Stimulated activated CD4-positive, alpha-beta T cell treated with anti-CD3 and anti-CD28 coated beads, Interleukin-15, amount 100 ng/mL, for 24 hours (primary cell): ENCODE data around the gene ABHD8.
A peak's percentile ranks its signal among the peaks of the same experiment; 100 is the strongest.
"Not testable (repeated sequence)": the region's sequence is repeated elsewhere in the genome, so short reads cannot be mapped to it uniquely, and the experiment has no call there.

ENCODE experiments used
- DNase-seq: peaks from one replicate; pipeline ENCODE4 v3.0.0-alpha.2; 2020

Gene ABHD8

DNA sequence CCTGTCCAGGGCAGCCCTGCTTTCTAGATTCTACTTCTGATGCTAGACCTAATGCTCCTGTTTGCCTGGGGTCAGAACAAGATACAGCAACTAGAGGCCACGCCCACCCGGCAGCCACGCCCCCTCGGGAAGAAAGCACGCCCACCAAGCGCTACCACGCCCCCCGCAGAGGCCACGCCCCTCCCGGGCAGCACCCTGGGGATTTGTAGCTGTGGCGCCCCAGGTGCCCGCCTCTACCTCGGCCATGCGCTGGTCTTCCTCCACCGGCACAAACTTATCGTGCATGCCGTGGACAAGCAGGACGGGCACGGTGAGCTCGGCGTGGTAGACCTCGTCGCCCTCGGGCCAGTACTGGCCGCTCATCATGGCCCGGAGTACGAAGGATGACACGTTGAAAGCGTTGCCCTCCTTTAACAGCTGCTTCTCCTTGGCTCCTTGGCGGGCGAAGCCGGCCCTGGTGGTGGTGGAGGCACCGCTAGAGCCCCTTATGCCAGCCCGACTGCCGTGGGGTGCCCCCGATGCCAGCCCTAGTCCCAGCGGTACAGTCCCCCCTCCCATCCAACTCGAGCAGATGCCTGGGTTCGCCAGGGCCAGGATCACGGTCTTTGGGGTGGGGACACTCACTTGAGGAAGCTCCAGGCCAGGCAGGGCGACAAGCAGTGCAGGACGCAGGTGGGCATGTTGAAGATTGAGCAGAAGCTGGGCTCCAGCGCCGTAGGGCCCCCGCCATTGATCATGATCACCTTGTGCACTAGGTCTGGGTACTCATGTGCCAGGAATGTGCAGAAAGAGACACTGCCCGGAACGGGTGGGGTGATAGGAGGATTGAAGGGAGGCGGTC lies 9.0 kb downstream of the ABHD8 start:
- peak; percentile 71 for DNase-seq

DNA sequence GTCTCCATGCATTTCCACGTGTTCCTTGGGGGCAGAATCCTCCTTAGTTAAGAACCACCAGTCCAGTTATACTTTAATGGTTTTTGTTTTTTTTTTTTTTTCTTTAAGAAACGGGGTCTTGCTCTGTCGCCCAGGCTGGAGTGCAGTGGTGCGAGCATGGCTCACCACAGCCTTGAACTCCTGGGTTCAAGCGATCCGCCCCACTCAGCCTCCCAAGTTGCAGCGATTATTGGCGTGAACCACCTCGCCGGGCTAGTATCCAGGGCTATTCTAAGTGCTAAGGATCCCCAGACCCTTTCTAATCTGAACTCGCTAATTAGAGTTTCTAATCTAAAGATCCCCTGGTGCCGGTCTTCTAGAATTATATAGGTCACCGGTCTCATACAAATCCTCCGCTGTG lies 9.6 kb downstream of the ABHD8 start:
- DNase-seq = no peak

DNA sequence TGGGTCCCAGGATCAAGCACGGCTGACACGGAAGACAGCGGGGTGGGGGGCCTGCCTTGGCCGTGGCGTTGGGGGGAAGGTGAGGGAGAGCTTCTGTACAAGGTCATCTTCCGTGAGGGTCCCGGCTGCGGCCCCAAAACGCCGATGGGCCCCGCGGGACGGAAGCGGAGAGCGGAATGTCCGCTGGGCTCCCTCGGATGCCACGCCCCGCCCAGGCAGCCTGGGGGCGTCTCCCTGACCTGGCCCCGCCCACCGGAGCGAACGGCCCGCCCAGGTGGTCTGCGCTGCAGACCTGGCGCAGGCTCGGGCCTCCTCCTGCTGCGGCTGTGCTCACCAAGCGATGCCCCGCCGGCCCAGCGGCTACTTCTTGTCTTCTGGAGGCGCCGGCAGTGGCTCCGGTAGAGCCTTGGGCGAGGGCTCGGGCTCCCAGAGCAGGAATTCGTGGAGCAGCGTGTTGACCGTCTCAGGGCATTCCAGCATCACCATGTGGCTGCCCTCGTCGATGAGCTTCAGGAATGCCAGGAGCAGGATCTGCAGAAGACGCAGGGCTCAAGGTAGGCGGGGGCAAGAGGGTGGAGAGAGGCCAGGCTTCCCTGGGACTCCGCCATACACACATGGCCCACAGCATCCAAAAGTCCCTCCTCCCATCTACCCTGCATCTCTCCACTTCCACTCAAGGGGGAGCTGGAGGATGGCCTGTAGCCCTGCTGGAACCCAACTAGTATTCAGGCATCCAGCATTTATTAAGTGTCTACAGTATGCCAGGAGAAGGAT lies 10.7 kb downstream of the ABHD8 start:
- peak; percentile 86 for DNase-seq

DNA sequence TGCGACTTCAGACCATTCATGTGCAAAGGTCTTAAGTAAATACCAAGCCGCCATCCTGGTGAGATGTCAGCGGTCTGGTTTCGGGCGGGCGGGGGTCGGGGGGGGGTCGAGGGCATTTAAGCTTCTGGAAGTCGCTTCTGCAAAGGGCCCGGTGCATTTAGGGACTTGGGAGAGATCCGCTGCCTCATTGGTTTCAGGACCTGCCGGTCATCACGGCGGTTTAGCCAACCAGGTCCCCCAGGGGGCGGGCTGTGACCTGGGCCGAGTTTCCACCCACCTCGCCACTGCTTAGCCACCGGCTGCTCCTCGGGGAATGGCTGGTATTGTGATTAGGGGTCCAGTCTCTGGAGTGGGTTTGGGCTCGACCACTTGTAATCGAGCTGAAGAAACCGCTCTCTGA lies 13.7 kb downstream of the ABHD8 start:
- peak; percentile 83 for DNase-seq

DNA sequence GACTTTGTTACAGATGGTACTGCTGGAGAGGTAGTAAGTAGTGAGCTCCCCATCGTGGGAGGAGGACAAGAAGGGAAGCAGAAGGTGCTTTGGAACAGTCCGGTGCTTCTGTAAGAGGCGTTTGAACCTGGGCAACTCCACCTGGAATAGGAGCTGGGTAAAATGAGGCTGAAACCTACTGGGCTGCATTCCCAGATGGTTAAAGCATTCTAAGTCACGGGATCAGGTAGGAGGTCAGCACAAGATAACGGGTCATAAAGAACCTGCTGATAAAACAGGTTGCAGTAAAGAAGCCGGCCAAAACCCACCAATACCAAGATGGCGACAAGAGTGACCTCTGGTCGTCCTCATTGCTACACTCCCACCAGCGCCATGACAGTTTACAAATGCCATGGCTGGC lies 16.5 kb downstream of the ABHD8 start:
- no peak for DNase-seq

DNA sequence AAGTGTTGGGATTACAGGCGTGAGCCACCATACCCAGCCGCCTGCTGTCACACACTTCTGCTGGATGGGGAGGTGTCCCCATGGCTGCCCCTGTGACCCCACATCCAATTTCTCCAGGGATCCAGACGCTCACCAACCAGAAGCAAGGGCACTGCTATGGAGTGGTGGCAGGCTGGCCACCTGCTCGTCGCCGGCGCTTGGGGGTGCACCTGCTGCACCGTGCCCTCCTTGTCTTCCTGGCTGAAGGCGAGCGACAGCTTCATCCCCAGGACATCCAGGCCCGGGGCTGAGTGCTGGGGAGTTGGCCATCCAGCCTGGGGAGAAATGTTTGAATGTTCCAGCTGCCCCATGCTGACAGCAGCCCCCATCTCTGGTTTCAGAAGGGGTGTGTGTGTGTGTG lies 17.0 kb downstream of the ABHD8 start:
- no peak for DNase-seq

DNA sequence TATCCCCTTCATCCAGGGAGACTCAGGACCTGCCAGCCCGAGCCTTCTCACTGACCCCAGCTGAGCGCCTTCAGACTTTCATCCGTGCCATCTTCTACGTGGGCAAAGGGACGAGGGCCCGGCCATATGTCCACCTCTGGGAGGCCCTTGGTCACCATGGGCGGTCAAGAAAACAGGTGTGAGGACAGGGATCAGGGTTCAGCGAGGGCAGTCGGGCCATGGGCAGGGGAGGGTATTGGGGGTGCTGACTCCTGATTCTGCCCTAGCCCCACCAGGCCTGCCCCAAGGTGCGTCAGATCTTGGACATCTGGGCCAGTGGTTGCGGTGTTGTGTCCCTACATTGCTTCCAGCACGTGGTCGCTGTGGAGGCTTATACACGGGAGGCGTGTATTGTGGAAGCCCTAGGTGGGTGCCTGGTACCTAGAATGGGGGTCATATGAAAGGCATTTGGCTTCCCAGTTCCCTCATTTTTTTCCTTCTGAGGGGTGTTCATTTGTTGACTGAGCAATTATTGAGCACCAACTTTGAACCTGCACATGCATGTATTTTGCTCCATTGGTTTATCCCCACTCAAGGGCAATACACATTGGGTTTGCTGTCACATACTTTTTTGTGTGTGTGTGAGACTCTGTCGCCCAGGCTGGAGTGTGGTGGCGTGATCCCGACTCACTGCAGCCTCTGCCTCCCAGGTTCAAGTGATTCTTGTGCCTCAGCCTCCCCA lies 17.6 kb downstream of the ABHD8 start:
- DNase-seq = no peak

DNA sequence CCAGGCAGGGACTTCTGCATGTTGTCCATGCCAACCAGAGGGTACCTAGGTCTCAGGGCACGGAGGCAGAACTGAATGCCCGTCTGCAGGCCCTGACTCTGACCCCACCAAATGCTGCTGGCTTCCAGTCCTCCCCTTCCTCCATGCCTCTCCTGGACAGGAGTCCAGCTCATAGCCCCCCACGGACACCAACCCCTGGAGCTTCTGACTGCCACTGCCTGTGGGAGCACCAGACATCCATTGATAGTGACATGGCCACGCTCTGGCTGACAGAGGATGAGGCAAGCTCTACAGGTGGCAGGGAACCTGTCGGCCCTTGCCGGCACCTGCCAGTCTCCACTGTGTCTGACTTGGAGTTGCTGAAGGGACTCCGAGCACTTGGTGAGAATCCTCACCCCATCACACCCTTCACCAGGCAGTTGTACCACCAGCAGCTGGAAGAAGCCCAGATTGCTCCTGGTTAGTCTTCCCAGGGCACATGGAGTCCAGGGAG lies 19.7 kb downstream of the ABHD8 start:
- no peak for DNase-seq

DNA sequence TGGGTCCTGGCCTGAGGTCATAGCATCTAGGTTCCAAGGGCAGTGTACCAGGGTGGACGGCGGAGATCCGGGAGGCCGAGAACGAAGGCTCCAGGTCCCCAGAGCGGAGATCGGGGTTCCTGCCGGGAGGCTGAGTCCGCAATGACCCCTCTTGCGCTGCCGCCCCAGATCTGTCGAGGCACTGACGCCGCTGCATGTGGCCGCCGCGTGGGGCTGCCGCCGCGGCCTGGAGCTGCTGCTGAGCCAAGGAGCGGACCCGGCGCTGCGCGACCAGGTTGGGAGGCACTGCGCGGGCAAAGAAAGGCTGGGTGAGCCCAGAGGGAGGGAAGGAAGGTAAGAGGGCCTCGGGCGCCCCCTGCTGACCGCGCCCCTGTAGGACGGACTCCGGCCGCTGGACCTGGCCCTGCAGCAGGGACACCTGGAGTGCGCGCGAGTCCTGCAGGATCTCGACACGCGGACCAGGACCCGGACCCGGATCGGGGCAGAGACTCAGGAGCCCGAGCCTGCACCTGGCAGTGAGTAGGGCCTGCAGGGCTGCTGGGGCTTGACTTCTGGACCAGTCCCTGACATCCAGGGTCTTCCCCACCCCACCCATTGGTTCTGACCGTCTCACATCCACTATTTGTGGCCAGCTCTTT lies 20.6 kb downstream of the ABHD8 start:
- peak; percentile 88 for DNase-seq

DNA sequence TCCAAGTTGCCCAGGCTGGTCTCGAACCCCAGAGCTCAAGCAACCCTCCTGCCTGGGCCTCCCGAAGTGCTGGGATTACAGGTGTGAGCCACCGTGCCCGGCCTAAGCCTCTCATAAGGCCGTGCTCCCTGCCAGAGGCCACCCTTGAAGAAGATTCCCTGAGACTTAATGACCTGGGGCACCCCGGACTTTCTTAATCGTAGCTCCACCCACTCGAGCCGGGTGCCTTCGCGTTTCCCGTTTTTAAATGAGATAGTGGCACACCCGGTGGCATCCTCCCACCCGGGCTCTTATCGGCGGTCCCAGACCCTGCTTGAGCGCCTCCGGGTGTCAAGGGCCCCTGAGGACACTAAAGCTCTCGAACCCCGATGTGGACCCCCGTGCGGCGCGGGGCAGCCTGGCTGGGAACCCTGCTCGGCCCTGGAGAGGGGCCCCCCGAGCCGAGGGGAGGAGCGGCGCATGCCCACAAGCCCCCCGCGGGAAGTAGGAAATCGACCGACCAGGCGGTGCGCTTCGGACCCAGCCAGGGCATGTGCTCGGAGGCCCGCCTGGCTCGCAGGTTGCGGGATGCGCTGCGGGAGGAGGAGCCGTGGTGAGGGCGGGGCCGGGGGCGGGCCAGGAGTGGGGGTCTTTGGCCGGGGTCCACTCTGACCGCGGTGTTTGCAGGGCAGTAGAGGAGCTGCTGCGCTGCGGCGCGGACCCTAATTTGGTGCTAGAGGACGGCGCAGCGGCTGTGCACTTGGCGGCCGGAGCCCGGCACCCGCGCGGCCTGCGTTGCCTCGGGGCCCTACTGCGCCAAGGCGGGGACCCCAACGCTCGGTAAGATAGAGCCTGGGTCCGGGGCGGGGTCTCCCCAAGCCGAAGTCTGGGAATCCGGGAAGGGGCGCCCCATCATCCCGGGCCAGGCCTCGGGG lies 21.6 kb downstream of the ABHD8 start, which contains the start of gene ANKLE1:
TSS of gene ANKLE1 (plus strand) at position 511 of the 914 bp plus-strand sequence. CDS start at position 531, 20 bp downstream.
- DNase-seq = peak; percentile 65

DNA sequence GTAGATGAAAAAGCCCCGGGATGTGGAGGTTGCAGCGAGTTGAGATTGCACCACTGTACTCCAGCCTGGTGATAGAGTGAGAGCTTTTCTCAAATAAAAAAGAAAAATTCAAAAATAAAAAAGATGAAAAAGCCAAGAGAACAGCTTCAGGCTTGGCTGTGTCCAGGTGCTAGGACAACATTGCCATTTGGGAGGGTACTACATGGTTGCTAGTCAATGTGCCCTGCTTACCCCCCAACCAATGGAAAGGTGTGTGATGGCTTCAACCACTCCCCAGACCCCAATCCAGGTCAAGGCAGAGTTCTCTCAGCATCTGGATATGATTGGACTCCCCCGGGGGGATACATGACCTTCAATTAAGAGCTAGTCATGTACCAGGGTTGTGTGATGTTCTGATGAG lies 23.8 kb downstream of the ABHD8 start:
- DNase-seq = no peak

DNA sequence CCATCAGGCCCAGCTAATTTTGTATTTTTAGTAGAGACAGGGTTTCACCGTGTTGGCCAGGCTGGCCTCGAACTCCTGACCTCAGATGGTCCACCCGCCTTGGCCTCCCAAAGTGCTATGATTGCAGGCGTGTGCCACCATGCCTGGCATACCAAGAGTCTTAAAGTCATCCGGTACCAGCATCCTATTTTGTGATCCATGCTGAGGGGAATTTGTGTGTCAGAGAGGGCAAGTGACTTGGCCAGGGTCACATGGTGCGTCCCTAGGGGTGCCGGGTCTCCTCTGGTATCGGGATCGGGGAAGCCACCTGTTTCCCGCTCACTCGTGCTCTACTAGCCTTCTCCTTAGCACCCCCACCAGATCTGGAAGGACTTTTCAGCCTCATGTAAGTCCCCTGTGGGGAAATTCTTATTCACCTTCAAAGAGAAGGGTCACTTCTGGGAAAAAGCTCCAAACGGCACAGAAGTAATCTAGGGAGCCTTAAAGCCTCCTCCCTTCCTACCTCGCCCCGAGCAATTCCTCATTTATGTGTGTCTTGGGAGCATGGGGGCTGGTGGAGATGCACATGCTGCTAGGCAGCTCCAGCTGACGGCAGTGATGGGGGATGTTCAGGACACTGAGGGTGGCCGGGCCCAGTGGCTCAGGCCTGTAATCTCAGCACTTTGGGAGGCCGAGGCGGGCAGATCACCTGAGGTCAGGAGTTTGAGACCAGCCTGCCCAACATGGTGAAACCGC lies 27.6 kb downstream of the ABHD8 start:
- no peak for DNase-seq

DNA sequence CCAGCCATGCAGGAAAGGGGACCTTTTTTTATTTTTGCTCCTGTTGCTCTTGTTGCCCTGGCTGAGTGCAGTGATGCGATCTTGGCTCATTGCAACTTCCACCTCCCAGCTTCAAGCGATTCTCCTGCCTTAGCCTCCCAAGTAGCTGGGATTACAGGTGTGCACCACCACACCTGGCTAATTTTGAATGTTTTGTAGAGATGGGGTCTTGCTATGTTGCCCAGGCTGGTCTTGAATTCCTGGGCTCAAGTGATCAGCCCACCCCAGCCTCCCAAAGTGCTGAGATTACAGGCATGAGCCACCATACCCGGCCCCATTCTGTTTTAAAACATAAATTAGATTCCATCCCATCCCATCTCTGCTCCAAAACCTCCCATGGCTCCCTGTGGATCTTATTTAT lies 28.3 kb downstream of the ABHD8 start:
- not testable (repeated sequence) for DNase-seq

DNA sequence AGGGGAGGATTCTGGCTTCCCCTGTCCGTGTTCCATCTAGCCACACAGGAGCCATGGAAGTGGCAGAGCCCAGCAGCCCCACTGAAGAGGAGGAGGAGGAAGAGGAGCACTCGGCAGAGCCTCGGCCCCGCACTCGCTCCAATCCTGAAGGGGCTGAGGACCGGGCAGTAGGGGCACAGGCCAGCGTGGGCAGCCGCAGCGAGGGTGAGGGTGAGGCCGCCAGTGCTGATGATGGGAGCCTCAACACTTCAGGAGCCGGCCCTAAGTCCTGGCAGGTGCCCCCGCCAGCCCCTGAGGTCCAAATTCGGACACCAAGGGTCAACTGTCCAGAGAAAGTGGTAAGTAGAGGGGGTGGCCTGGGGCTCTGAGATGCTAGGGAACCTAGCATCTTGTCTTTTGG lies 34.5 kb downstream of the ABHD8 start:
- DNase-seq = no peak

DNA sequence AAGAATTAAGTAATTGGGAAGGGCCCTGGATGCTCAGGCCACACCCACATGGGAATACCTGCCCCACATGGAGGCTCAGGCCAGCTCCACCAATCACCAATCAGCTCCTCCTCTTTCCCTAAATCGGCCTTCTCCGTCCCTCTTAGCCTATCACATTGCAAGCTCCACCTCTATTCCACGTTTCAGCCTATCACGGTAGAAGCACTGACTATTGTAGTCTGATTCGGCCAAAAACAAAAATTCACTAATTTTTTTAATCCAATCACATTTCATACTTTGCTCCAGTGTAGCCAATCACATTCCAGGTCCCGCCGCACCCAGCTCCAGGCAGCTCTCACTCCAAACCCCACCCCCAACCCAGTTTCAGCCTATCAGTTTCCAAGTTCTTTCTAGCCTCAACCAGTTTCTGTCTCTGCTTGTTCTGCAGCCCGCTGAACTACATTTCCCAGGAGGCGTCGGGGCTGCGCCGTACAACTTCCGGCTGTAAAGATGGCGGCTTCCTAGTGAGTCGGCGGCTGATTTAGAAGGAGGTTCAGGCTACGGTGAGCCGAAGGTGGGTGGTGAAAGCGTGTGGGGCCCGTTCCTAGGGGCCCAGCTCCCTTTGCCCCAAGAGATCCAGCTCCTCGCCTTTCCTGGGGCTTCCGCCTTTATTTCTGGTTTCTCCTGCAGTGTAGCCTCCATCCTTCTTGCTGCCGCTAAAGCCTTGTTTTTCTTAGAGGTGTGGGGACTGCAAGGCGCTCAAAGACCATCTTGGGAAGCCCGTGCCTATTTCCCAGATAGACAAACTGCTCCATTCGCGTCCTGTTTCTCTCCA lies 36.0 kb downstream of the ABHD8 start, which contains the start of gene BABAM1:
TSS of gene BABAM1 (plus strand) at position 469 of the 814 bp plus-strand sequence. CDS start 1,364 bp downstream, outside the sequence.
- DNase-seq = peak; percentile 97

DNA sequence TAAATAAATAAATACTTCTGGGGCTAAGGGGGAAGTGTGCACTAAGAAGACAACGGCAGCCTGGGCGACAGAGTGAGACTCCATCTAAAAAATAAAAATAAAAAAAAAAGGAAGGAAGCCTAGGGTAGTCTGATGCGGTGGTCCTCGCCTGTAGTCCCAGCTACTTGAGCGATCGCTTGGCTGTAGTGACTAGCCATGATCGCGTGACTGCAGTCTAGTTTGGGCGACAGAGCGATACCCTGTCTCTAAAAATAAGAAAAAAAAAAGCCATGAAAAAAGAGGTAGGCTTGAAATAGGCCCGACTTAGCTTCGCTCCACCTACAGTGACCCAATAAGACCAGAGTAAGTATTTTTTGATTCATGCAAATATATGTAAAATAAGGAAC lies 36.6 kb downstream of the ABHD8 start:
- no peak for DNase-seq

DNA sequence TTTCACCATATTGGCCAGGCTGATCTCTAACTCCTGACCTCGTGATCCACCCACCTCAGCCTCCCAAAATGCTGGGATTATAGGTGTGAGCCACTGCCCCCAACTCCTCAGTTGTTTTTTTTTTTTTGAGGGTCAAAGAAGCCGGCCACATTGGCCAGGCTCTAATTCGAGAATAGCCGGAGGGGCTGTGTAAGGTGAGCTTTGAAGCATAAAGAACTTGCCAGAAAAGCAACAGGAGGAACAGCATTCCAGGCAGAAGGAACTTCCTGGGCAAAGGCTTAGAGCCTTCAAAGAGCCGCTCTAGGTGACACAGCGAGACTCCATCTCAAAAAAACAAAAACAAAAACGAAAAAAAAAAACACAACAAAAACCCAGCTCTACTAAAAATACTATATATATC lies 37.2 kb downstream of the ABHD8 start:
- DNase-seq = no peak

DNA sequence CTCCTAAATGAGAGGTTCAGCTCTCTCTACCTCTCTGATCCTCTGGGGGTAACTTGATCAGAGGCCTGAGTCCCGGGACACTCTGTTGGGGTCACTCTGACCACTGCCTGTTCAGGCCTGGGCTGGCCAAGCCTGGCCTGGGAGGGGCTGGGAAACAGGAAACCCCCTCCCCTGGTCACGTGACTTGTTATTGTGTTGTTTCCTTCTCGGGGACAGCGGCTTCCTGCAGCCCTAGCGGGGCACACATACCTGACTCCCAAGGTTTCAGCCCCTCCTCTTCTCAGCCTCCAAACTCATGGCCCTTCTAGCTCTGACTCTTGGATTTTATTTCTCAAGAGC lies 38.6 kb downstream of the ABHD8 start, which contains the start of gene USHBP1:
TSS of gene USHBP1 (minus strand) at position 105 of the 339 bp plus-strand sequence. CDS start 446 bp downstream, outside the sequence.
- DNase-seq = no peak

DNA sequence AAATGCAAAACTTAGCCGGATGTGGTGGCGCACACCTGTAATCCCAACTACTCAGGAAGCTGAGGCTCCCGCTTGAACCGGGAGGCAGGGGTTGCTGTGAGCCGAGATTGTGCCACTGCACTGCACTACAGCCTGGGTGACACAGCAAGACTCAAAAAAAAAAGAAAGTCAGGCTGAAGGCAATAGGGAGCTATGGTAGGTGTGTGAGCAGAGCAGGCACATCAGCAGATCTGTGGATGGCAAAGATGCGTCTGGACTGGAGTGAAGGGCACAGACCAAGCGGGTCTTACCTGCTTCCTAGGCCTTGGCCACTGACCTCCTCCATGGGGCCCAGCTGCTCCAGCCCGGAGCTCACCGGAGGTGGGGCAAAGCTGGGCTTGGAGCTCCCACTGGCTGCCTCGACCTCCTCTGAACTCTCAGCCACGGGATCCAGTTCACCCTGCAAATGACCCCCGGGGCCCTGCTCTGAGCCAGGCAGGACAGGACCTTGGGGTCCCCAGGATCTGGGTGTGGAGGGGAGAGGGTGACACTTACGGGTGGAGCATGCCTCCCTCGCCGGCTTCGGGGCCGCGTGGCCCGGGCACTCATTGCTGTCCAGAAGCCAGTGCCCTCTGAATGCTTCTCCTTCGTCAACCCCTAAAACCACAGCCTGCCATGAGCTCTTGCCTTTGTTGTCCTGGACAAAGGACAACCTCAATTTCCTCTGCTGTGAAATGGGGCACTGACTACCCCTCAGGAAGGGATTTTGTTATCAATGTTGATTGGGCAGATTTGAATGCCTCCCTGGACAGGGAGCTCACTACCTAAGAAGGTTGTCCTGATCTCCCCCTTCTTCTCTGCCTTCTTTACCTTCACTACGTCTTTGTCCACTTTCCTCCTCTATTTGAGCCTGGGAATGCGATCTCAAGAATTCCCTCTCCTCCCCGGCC lies 39.2 kb downstream of the ABHD8 start:
- DNase-seq = no peak
